Activated naive CD4-positive, alpha-beta T cell treated with anti-CD3 and anti-CD28 coated beads for 36 hours (primary cell): ENCODE measurements around the gene ENDOU. TPM values are rescaled to one million over a fixed set of nuclear protein-coding genes. Genes with fewer than 3 reads are reported as not detected.

Experiments
- CTCF ChIA-PET: fragments of 350-600 bp; sonication (Branson Sonifier 250); formaldehyde crosslinking; loops from one replicate; lab custom pipeline; 2021; ENCODE audit warnings: antibody characterized with exemption; lab: Charles Lee
- DNase-seq: peaks from one replicate; pipeline ENCODE4 v3.0.0-alpha.2; 2020
- H3K27ac Mint-ChIP-seq: one replicate; pipeline ENCODE4 v1.8.0; 2021; ENCODE audit warnings: mild to moderate bottlenecking, mixed read lengths
- H3K27me3 Mint-ChIP-seq: one replicate; pipeline ENCODE4 v1.8.0; 2021; ENCODE audit warnings: low read depth, mixed read lengths
- H3K36me3 Mint-ChIP-seq: one replicate; pipeline ENCODE4 v1.8.0; 2021; ENCODE audit warnings: low read depth, mixed read lengths
- H3K4me1 Mint-ChIP-seq: one replicate; pipeline ENCODE4 v1.8.0; 2021; ENCODE audit warnings: low read depth, mixed read lengths
- H3K4me3 Mint-ChIP-seq: one replicate; pipeline ENCODE4 v1.8.0; 2021; ENCODE audit warnings: mild to moderate bottlenecking, moderate library complexity, mixed read lengths
- H3K9me3 Mint-ChIP-seq: one replicate; pipeline ENCODE4 v1.8.0; 2021; ENCODE audit warnings: mixed read lengths
- intact Hi-C: fragments of 100-400 bp; cut with micrococcal nuclease; formaldehyde crosslinking; loops from one replicate; pipeline ENCODE4 v1.15.1; 2023
- total RNA-seq, 2 experiments: library from RNA; stranded (reverse); gene quantifications; one replicate each; pipeline ENCODE4 v1.2.3, GENCODE V29; 2021

Gene ENDOU
- total RNA-seq, 2 experiments from 2014 or later: 0.15 TPM; not detected in 1

- H3K4me1 Mint-ChIP-seq: peaks cover 24% of the 10 kb centered on the region
- DNase-seq: peak; percentile 58
- intact Hi-C loops: loop anchor here (5.0 to 10.0 kb wide), 3 partner anchors 344 to 1429 kb away; partner anchors contain the start of gene TUBA1A
- CTCF ChIA-PET: interaction anchor here (1.1 to 11.6 kb wide), 11 partner anchors 12 to 85 kb away, joined by 3 to 287 read pairs (median 7); partner anchors contain the start of gene SLC48A1
- H3K36me3 Mint-ChIP-seq: no peaks in the 10 kb centered on the region
- no peak overlapping the region for H3K4me3 Mint-ChIP-seq
- H3K9me3 Mint-ChIP-seq: no peaks in the 10 kb centered on the region
- H3K27me3 Mint-ChIP-seq: no peaks in the 10 kb centered on the region
- peak overlapping the region; percentile 42 for H3K27ac Mint-ChIP-seq
Observed at GRCh38 chr12:47755655-47756562, 30.6 kb upstream of the ENDOU start.

- Mint-ChIP-seq H3K27ac (no peak overlapping the region), H3K9me3 (no peaks in the 10 kb centered on the region), H3K36me3 (no peaks in the 10 kb centered on the region), H3K4me3 (no peak overlapping the region), H3K27me3 (no peaks in the 10 kb centered on the region), H3K4me1 (peaks cover 24% of the 10 kb centered on the region)
- CTCF ChIA-PET: interaction anchor here (0.8 to 11.6 kb wide), 11 partner anchors 13 to 118 kb away, joined by 3 to 287 read pairs (median 7); partner anchors contain the start of gene SLC48A1
- intact Hi-C loops: loop anchor here (5.0 to 10.0 kb wide), 3 partner anchors 343 to 1430 kb away; partner anchors contain the start of gene TUBA1A
- no peak for DNase-seq
Observed at GRCh38 chr12:47754881-47755280, 29.6 kb upstream of the ENDOU start.

GRCh38 chr12:47754126-47754525, 28.8 kb upstream of the ENDOU start:
- Mint-ChIP-seq H3K36me3 (no peaks in the 10 kb centered on the region), H3K27ac (no peak overlapping the region), H3K4me1 (peaks cover 24% of the 10 kb centered on the region), H3K9me3 (no peaks in the 10 kb centered on the region), H3K27me3 (no peaks in the 10 kb centered on the region), H3K4me3 (no peak overlapping the region)
- CTCF ChIA-PET: interaction anchor here (1.1 to 11.6 kb wide), 7 partner anchors 12 to 84 kb away, joined by 3 to 287 read pairs (median 13); partner anchors contain the start of gene SLC48A1
- DNase-seq: no peak
- intact Hi-C loops: loop anchor here (10.0 kb wide), 1 partner anchor 1431 kb away; the partner anchor contains the start of gene TUBA1A

- no peak overlapping the region for H3K27ac Mint-ChIP-seq
- H3K36me3 Mint-ChIP-seq: no peaks in the 10 kb centered on the region
- no peak overlapping the region for H3K4me3 Mint-ChIP-seq
- CTCF ChIA-PET: interaction anchor here (0.6 to 11.6 kb wide), 5 partner anchors 8 to 85 kb away, joined by 3 to 287 read pairs (median 29); partner anchors contain the start of gene SLC48A1
- no peaks in the 10 kb centered on the region for H3K9me3 Mint-ChIP-seq
- DNase-seq: no peak
- no peaks in the 10 kb centered on the region for H3K27me3 Mint-ChIP-seq
- intact Hi-C loops: loop anchor here (10.0 kb wide), 1 partner anchor 1431 kb away; the partner anchor contains the start of gene TUBA1A
- H3K4me1 Mint-ChIP-seq: peaks cover 21% of the 10 kb centered on the region
Observed at GRCh38 chr12:47753021-47754001, 28.0 kb upstream of the ENDOU start.

GRCh38 chr12:47752552-47752951, 27.3 kb upstream of the ENDOU start:
- intact Hi-C loops: loop anchor here (10.0 kb wide), 1 partner anchor 1432 kb away; the partner anchor contains the start of gene TUBA1A

GRCh38 chr12:47752121-47752520, 26.8 kb upstream of the ENDOU start:
- DNase-seq: no peak
- Mint-ChIP-seq H3K4me1 (peaks cover 18% of the 10 kb centered on the region), H3K27me3 (no peaks in the 10 kb centered on the region), H3K36me3 (no peaks in the 10 kb centered on the region), H3K27ac (no peak overlapping the region), H3K4me3 (no peak overlapping the region), H3K9me3 (no peaks in the 10 kb centered on the region)
- CTCF ChIA-PET: interaction anchor here (1.9 to 2.0 kb wide), 2 partner anchors 10 to 14 kb away, joined by 7 to 16 read pairs; no protein-coding TSS in a partner anchor
- intact Hi-C loops: loop anchor here (10.0 kb wide), 1 partner anchor 1433 kb away; the partner anchor contains the start of gene TUBA1A

More at GRCh38 chr12:47752552-47752951, 27.3 kb upstream of the ENDOU start:
- no peak overlapping the region for H3K27ac Mint-ChIP-seq
- peaks cover 19% of the 10 kb centered on the region for H3K4me1 Mint-ChIP-seq
- H3K4me3 Mint-ChIP-seq: no peak overlapping the region
- no peaks in the 10 kb centered on the region for H3K36me3 Mint-ChIP-seq
- no peaks in the 10 kb centered on the region for H3K9me3 Mint-ChIP-seq
- H3K27me3 Mint-ChIP-seq: no peaks in the 10 kb centered on the region
- CTCF ChIA-PET: interaction anchor here (1.9 to 11.6 kb wide), 2 partner anchors 10 kb away, joined by 16 to 287 read pairs; no protein-coding TSS in a partner anchor
- DNase-seq: no peak

GRCh38 chr12:47751561-47751960, 26.3 kb upstream of the ENDOU start:
- CTCF ChIA-PET: interaction anchor here (1.9 to 2.0 kb wide), 2 partner anchors 9 to 15 kb away, joined by 7 to 16 read pairs; no protein-coding TSS in a partner anchor
- Mint-ChIP-seq H3K4me3 (no peak overlapping the region), H3K9me3 (no peaks in the 10 kb centered on the region), H3K4me1 (peaks cover 16% of the 10 kb centered on the region), H3K36me3 (no peaks in the 10 kb centered on the region), H3K27ac (no peak overlapping the region), H3K27me3 (peaks cover under 1% of the 10 kb centered on the region)
- no peak for DNase-seq
- intact Hi-C loops: loop anchor here (10.0 kb wide), 1 partner anchor 1433 kb away; the partner anchor contains the start of gene TUBA1A

GRCh38 chr12:47750916-47751470, 25.7 kb upstream of the ENDOU start:
- DNase-seq: no peak
- CTCF ChIA-PET: interaction anchor here (1.9 to 2.0 kb wide), 2 partner anchors 9 to 15 kb away, joined by 7 to 16 read pairs; no protein-coding TSS in a partner anchor
- no peak overlapping the region for H3K27ac Mint-ChIP-seq
- no peaks in the 10 kb centered on the region for H3K9me3 Mint-ChIP-seq
- no peaks in the 10 kb centered on the region for H3K36me3 Mint-ChIP-seq
- H3K4me3 Mint-ChIP-seq: no peak overlapping the region
- H3K4me1 Mint-ChIP-seq: peaks cover 14% of the 10 kb centered on the region
- H3K27me3 Mint-ChIP-seq: peaks cover 2% of the 10 kb centered on the region
- intact Hi-C loops: loop anchor here (10.0 kb wide), 1 partner anchor 1434 kb away; the partner anchor contains the start of gene TUBA1A

GRCh38 chr12:47750229-47750798, 25.0 kb upstream of the ENDOU start:
- peaks cover 7% of the 10 kb centered on the region for H3K4me1 Mint-ChIP-seq
- CTCF ChIA-PET: interaction anchor here (1.9 to 2.0 kb wide), 2 partner anchors 8 to 16 kb away, joined by 7 to 16 read pairs; no protein-coding TSS in a partner anchor
- peaks cover 2% of the 10 kb centered on the region for H3K27me3 Mint-ChIP-seq
- H3K27ac Mint-ChIP-seq: no peak overlapping the region
- DNase-seq: no peak
- intact Hi-C loops: loop anchor here (10.0 kb wide), 1 partner anchor 1434 kb away; the partner anchor contains the start of gene TUBA1A
- no peak overlapping the region for H3K4me3 Mint-ChIP-seq
- H3K36me3 Mint-ChIP-seq: no peaks in the 10 kb centered on the region
- no peaks in the 10 kb centered on the region for H3K9me3 Mint-ChIP-seq

GRCh38 chr12:47748899-47749298, 23.6 kb upstream of the ENDOU start:
- Mint-ChIP-seq H3K4me1 (no peaks in the 10 kb centered on the region), H3K27me3 (peaks cover 2% of the 10 kb centered on the region), H3K27ac (no peak overlapping the region), H3K4me3 (no peak overlapping the region), H3K9me3 (no peaks in the 10 kb centered on the region), H3K36me3 (no peaks in the 10 kb centered on the region)
- intact Hi-C loops: loop anchor here (10.0 kb wide), 1 partner anchor 416 kb away; no protein-coding TSS in a partner anchor
- no peak for DNase-seq
- CTCF ChIA-PET: interaction anchor here (0.6 to 3.5 kb wide), 3 partner anchors 9 to 448 kb away, joined by 3 to 18 read pairs (median 6); partner anchors contain the start of gene RAPGEF3
